Lower leg skin (tissue), 3 donors: ENCODE measurements around the gene UTF1.

Experiments used
- POLR2A ChIP-seq, 2 donors: fragments of 450-650 bp; IDR thresholded peaks; one replicate each; pipeline ENCODE4 v1.6.1; 2016 to 2017; ENCODE audit warnings: antibody characterized with exemption in 2 of 2, mild to moderate bottlenecking in 1 of 2, moderate library complexity in 1 of 2
- TF ChIP-seq, protein P1 (sequence below), 3 donors: fragments of 450-650 bp; IDR thresholded peaks; one replicate each; pipeline ENCODE4 v1.5.1; 2016; ENCODE audit warnings: antibody characterized with exemption in 3 of 3, mild to moderate bottlenecking in 3 of 3, moderate library complexity in 2 of 3

DNA sequence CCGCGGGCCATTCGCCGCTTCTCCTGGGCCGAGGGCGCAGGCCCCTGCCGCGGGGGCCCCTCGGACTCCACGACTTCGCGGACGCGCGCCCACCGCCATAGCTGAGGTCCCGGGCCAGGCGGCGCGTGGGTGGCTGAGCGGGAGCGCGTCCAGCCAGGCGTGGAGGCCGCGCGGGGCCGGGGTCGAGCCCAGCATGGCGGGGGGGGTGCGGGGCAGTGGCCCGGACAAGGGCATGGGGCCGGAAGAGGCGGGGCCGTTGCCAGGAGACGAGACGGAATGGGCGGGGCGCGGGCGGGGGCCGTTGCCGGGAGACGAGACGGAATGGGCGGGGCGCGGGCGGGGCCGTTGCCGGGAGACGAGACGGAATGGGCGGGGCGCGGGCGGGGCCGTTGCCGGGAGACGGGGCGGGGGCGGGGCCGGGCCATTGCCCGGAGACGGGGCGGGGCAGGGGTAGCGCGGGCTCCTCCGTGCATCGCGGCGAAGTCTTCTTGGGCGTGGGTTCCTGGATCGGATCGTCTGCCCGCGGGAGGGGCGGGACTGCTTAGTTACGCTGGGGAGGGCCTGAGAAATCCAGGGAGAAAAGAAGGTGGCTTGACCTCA is 31.8 kb downstream of the UTF1 start:
- TF ChIP-seq POLR2A (IDR thresholded peaks at IDR 0.05), result peak in 1 of 2 donors; percentile 39
- TF ChIP-seq, protein P1, sequence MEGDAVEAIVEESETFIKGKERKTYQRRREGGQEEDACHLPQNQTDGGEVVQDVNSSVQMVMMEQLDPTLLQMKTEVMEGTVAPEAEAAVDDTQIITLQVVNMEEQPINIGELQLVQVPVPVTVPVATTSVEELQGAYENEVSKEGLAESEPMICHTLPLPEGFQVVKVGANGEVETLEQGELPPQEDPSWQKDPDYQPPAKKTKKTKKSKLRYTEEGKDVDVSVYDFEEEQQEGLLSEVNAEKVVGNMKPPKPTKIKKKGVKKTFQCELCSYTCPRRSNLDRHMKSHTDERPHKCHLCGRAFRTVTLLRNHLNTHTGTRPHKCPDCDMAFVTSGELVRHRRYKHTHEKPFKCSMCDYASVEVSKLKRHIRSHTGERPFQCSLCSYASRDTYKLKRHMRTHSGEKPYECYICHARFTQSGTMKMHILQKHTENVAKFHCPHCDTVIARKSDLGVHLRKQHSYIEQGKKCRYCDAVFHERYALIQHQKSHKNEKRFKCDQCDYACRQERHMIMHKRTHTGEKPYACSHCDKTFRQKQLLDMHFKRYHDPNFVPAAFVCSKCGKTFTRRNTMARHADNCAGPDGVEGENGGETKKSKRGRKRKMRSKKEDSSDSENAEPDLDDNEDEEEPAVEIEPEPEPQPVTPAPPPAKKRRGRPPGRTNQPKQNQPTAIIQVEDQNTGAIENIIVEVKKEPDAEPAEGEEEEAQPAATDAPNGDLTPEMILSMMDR (IDR thresholded peaks at IDR 0.05), result no peak
